OCI-LY1 (cell line): Measurements from ENCODE around the gene CFAP157.

Experiments used
- H2AFZ ChIP-seq: fragments of 200-600 bp; sonication (generic), shearing (Covaris generic); 2 replicates; pipeline ENCODE4 v1.6.0; 2014; ENCODE audit warnings: antibody characterized with exemption, mild to moderate bottlenecking, low read length
- H3F3A ChIP-seq: fragments of 200-600 bp; sonication (generic), shearing (Covaris generic); 2 replicates; pipeline ENCODE4 v1.6.0; 2014; ENCODE audit warnings: mild to moderate bottlenecking, antibody characterized with exemption, low read length, moderate library complexity; ENCODE audit not compliant: insufficient read depth
- H3K27ac ChIP-seq: fragments of 200-600 bp; sonication (generic); 2 replicates; pipeline ENCODE4 v1.5.1; 2014; ENCODE audit warnings: low read length, mixed run types, mild to moderate bottlenecking, low read depth; ENCODE audit not compliant: poor library complexity, severe bottlenecking
- H3K27me3 ChIP-seq: fragments of 200-600 bp; sonication (generic); 2 replicates; pipeline ENCODE4 v1.6.0; 2014; ENCODE audit warnings: antibody characterized with exemption, mild to moderate bottlenecking, low read length, moderate library complexity; ENCODE audit not compliant: insufficient read depth
- H3K36me3 ChIP-seq: fragments of 200-600 bp; sonication (generic); 2 replicates; pipeline ENCODE4 v1.6.1; 2014; ENCODE audit warnings: mild to moderate bottlenecking, antibody characterized with exemption, low read length, moderate library complexity, mixed read lengths; ENCODE audit not compliant: insufficient read depth
- H3K4me1 ChIP-seq: fragments of 200-600 bp; sonication (generic); 2 replicates; pipeline ENCODE4 v1.5.1; 2014; ENCODE audit warnings: mild to moderate bottlenecking, low read length, moderate library complexity; ENCODE audit not compliant: insufficient read depth, severe bottlenecking
- H3K4me2 ChIP-seq: fragments of 200-600 bp; sonication (generic), shearing (Covaris generic); 2 replicates; pipeline ENCODE4 v1.6.1; 2014; ENCODE audit warnings: low read length
- H3K4me3 ChIP-seq: fragments of 200-600 bp; sonication (generic); 2 replicates; pipeline ENCODE4 v1.5.1; 2014; ENCODE audit warnings: low read length, low read depth, mild to moderate bottlenecking, mixed read lengths; ENCODE audit not compliant: poor library complexity, severe bottlenecking
- H3K79me2 ChIP-seq: fragments of 200-600 bp; shearing (Covaris generic); 2 replicates; pipeline ENCODE4 v1.6.1; 2016; ENCODE audit warnings: mixed run types, low read length, mixed read lengths; ENCODE audit not compliant: insufficient read depth
- H3K9ac ChIP-seq: fragments of 200-600 bp; sonication (generic), shearing (Covaris generic); 2 replicates; pipeline ENCODE4 v1.6.1; 2014; ENCODE audit warnings: mild to moderate bottlenecking, low read length, mixed read lengths
- H3K9me2 ChIP-seq: fragments of 200-600 bp; sonication (generic), shearing (Covaris generic); 2 replicates; pipeline ENCODE4 v1.6.1; 2014; ENCODE audit warnings: low read depth, mild to moderate bottlenecking, low read length, mixed read lengths
- H3K9me3 ChIP-seq: fragments of 200-600 bp; shearing (Covaris generic); 2 replicates; pipeline ENCODE4 v1.6.1; 2014; ENCODE audit warnings: low read length, mixed read lengths
- H4K20me1 ChIP-seq: fragments of 200-600 bp; sonication (generic), shearing (Covaris generic); 2 replicates; pipeline ENCODE4 v1.6.0; 2016; ENCODE audit warnings: mild to moderate bottlenecking, low read length; ENCODE audit not compliant: insufficient read depth
- CTCF ChIP-seq: fragments of 200-600 bp; sonication (generic), shearing (Covaris generic); IDR thresholded peaks from 2 replicates; pipeline ENCODE4 v1.5.1; 2017; ENCODE audit warnings: mild to moderate bottlenecking, antibody characterized with exemption, low read length, moderate library complexity, mixed read lengths
- EZH2 ChIP-seq: fragments of 200-600 bp; sonication (generic), shearing (Covaris generic); IDR thresholded peaks from 2 replicates; pipeline ENCODE4 v1.8.0; 2017; ENCODE audit warnings: borderline replicate concordance, mixed run types, mild to moderate bottlenecking, antibody characterized with exemption, low read length, moderate library complexity, mixed read lengths

Gene CFAP157

GRCh38 chr9:127700594-127701255 is 6.1 kb upstream of the CFAP157 start:
- Histone ChIP-seq H2AFZ (no peak overlapping the region), H3K27me3 (0 out of 2 replicates have a peak, but pooled peaks cover 4% of the 10 kb centered on the region), H3K27ac (no peak overlapping the region), H3K4me2 (no peak overlapping the region), H3K4me1 (peaks cover 10% of the 10 kb centered on the region), H3K9me3 (no peaks in the 10 kb centered on the region), H3K36me3 (no peaks in the 10 kb centered on the region), H3K9me2 (no peaks in the 10 kb centered on the region), H3F3A (no peaks in the 10 kb centered on the region; the same call in 1 of the 2 replicates), H3K79me2 (no peaks in the 10 kb centered on the region), H4K20me1 (no peaks in the 10 kb centered on the region), H3K4me3 (no peak overlapping the region), H3K9ac (no peak overlapping the region)
- no peak for TF ChIP-seq CTCF
- TF ChIP-seq EZH2, result no peak

- H3K27me3 ChIP-seq, result 0 out of 2 replicates have a peak, but pooled peaks cover 4% of the 10 kb centered on the region
- H3K9ac ChIP-seq, result no peak overlapping the region
- no peaks in the 10 kb centered on the region for H3K36me3 ChIP-seq
- H3K4me1 ChIP-seq, result peaks cover 10% of the 10 kb centered on the region
- no peaks in the 10 kb centered on the region for H3K79me2 ChIP-seq
- no peaks in the 10 kb centered on the region for H3K9me2 ChIP-seq
- H2AFZ ChIP-seq, result no peak overlapping the region
- TF ChIP-seq CTCF, result no peak
- no peak for TF ChIP-seq EZH2
- H3K9me3 ChIP-seq, result no peaks in the 10 kb centered on the region
- H3F3A ChIP-seq, result no peaks in the 10 kb centered on the region; the same call in 1 of the 2 replicates
- H3K4me2 ChIP-seq, result no peak overlapping the region
- no peaks in the 10 kb centered on the region for H4K20me1 ChIP-seq
- H3K4me3 ChIP-seq, result no peak overlapping the region
- H3K27ac ChIP-seq, result no peak overlapping the region
Measured at GRCh38 chr9:127703289-127703946, 3.4 kb upstream of the CFAP157 start.

- Histone ChIP-seq H3F3A (no peaks in the 10 kb centered on the region; the same call in 1 of the 2 replicates), H2AFZ (no peak overlapping the region), H3K36me3 (no peaks in the 10 kb centered on the region), H3K4me3 (no peak overlapping the region), H4K20me1 (no peaks in the 10 kb centered on the region), H3K9me3 (no peaks in the 10 kb centered on the region), H3K4me1 (no peaks in the 10 kb centered on the region), H3K9me2 (no peaks in the 10 kb centered on the region), H3K79me2 (no peaks in the 10 kb centered on the region), H3K9ac (no peak overlapping the region), H3K27ac (no peak overlapping the region), H3K27me3 (0 out of 2 replicates have a peak, but pooled peaks cover 4% of the 10 kb centered on the region), H3K4me2 (no peak overlapping the region)
- TF ChIP-seq EZH2 (no peak), CTCF (no peak)
Measured at GRCh38 chr9:127705577-127706379, 1.0 kb upstream of the CFAP157 start.
